Measurements from ENCODE around the gene SARDH. TPM values are rescaled to one million over a fixed set of nuclear protein-coding genes. Genes with fewer than 3 reads are reported as not detected.
A peak's percentile ranks its signal among the peaks of the same experiment; 100 is the strongest.

The SARDH gene
- total and polyA plus RNA-seq, 10 donors, result 1.0 to 4.5 (median 2.3) TPM

GRCh38 chr9:133786371-133786753 is 48.2 kb upstream of the SARDH start:
- peak overlapping the region; percentile 13 to 86 (median 71) for H3K27ac ChIP-seq
- peaks cover 0 to 67% (median 0%) of the 10 kb centered on the region in 7 donors for H3K27me3 ChIP-seq (replicated peaks in 1 of 7)
- H3K4me3 ChIP-seq, result peak overlapping the region in 1 of 8 donors; percentile 30
- H3K36me3 ChIP-seq, result peaks cover 0 to 68% (median 3%) of the 10 kb centered on the region in 6 donors
- TF ChIP-seq POLR2AphosphoS5 (IDR thresholded peaks at IDR 0.05) (peak; percentile 14 to 63 (median 57)), CTCF (IDR thresholded peaks at IDR 0.05 in 8 of 11, conservative IDR thresholded peaks at IDR 0.05 in 3 of 11) (no peak)
- peaks cover 15 to 91% (median 74%) of the 10 kb centered on the region in 6 donors for H3K4me1 ChIP-seq
- peak; percentile 88 for DNase-seq
- intact Hi-C loops (cut with DNase I; ENCODE audit: low total_unique reads), result no loop called here
- WGBS, 5 donors, result 44 to 72% (median 70%) methylated on average over 11 of the region's 11 CpGs
- no peaks in the 10 kb centered on the region for H3K9me3 ChIP-seq

- H3K27me3 ChIP-seq (replicated peaks in 1 of 7), result peaks cover 0 to 63% (median 0%) of the 10 kb centered on the region in 7 donors
- peaks cover 15 to 91% (median 74%) of the 10 kb centered on the region in 6 donors for H3K4me1 ChIP-seq
- H3K9me3 ChIP-seq, result no peaks in the 10 kb centered on the region
- no peak for DNase-seq
- TF ChIP-seq POLR2AphosphoS5 (IDR thresholded peaks at IDR 0.05) (no peak), POLR2A (IDR thresholded peaks at IDR 0.05) (no peak)
- H3K36me3 ChIP-seq, result peaks cover 0 to 68% (median 1%) of the 10 kb centered on the region in 6 donors
- peak overlapping the region in 1 of 8 donors; percentile 86 for H3K27ac ChIP-seq
- intact Hi-C loops (cut with DNase I; ENCODE audit: low total_unique reads), result no loop called here
- H3K4me3 ChIP-seq, result peak overlapping the region in 1 of 8 donors; percentile 30
- 86 to 92% (median 88%) methylated on average over 6 to 16 of the region's 16 CpGs for WGBS, 5 donors
Observed at GRCh38 chr9:133785753-133786370, 47.7 kb upstream of the SARDH start.

GRCh38 chr9:133784731-133785561 is 46.8 kb upstream of the SARDH start:
- WGBS, 5 donors, result 94 to 97% (median 96%) methylated on average over 22 to 25 of the region's 25 CpGs
- no peak for TF ChIP-seq CTCF (IDR thresholded peaks at IDR 0.05 in 8 of 11, conservative IDR thresholded peaks at IDR 0.05 in 3 of 11)
- peak in 1 of 3 donors; percentile 25 for TF ChIP-seq POLR2AphosphoS5 (IDR thresholded peaks at IDR 0.05)
- TF ChIP-seq POLR2A (IDR thresholded peaks at IDR 0.05), result no peak
- Histone ChIP-seq H3K36me3 (peaks cover 0 to 68% (median 0%) of the 10 kb centered on the region in 6 donors), H3K27me3 (replicated peaks in 1 of 7) (peaks cover 0 to 58% (median 0%) of the 10 kb centered on the region in 7 donors), H3K9me3 (no peaks in the 10 kb centered on the region), H3K4me1 (peaks cover 15 to 84% (median 69%) of the 10 kb centered on the region in 6 donors), H3K4me3 (no peak overlapping the region), H3K27ac (peak overlapping the region in 1 of 8 donors; percentile 36)
- DNase-seq, result no peak
- intact Hi-C loops (cut with DNase I; ENCODE audit: low total_unique reads), result no loop called here

GRCh38 chr9:133783331-133783731 is 45.2 kb upstream of the SARDH start:
- Histone ChIP-seq H3K4me1 (peaks cover 9 to 68% (median 53%) of the 10 kb centered on the region in 6 donors), H3K4me3 (no peak overlapping the region), H3K27me3 (replicated peaks in 1 of 7) (peaks cover 0 to 56% (median 0%) of the 10 kb centered on the region in 7 donors), H3K36me3 (peaks cover 0 to 69% (median 9%) of the 10 kb centered on the region in 6 donors), H3K27ac (peak overlapping the region in 1 of 8 donors; percentile 17), H3K9me3 (no peaks in the 10 kb centered on the region)
- no peak for DNase-seq
- intact Hi-C loops (cut with DNase I; ENCODE audit: low total_unique reads), result no loop called here
- 53 to 82% (median 78%) methylated on average over 11 to 13 of the region's 13 CpGs for WGBS, 5 donors
- no peak for TF ChIP-seq POLR2A (IDR thresholded peaks at IDR 0.05)
- TF ChIP-seq CTCF (IDR thresholded peaks at IDR 0.05 in 8 of 11, conservative IDR thresholded peaks at IDR 0.05 in 3 of 11), result no peak
- peak in 1 of 3 donors; percentile 22 for TF ChIP-seq POLR2AphosphoS5 (IDR thresholded peaks at IDR 0.05)

Data from spleen (tissue), 11 donors.